Epithelial cell of proximal tubule (primary cell): ENCODE results near the gene FSTL1. TPM values are rescaled to one million over a fixed set of nuclear protein-coding genes. Genes with fewer than 3 reads are reported as not detected.

Source experiments
- DNase-seq: peaks from one replicate; pipeline ENCODE4 v3.0.0-alpha.2; 2011; ENCODE audit warnings: low read depth
- H3K4me3 ChIP-seq: 2 replicates; pipeline ENCODE4 v1.5.1; 2011; ENCODE audit warnings: low read depth, mild to moderate bottlenecking, low read length
- total RNA-seq: library from RNA; depleted of rRNA; stranded (reverse); fragments of >200 nt; gene quantifications from 2 replicates; pipeline ENCODE4 v1.2.3, GENCODE V29; 2015
- TF ChIP-seq, protein P1 (sequence below): conservative IDR thresholded peaks from 2 replicates; pipeline ENCODE4 v1.5.1; 2012; ENCODE audit warnings: low read depth, mild to moderate bottlenecking, low read length

Gene FSTL1
- total RNA-seq, 1 donor from 2014 or later: 235 TPM

DNA sequence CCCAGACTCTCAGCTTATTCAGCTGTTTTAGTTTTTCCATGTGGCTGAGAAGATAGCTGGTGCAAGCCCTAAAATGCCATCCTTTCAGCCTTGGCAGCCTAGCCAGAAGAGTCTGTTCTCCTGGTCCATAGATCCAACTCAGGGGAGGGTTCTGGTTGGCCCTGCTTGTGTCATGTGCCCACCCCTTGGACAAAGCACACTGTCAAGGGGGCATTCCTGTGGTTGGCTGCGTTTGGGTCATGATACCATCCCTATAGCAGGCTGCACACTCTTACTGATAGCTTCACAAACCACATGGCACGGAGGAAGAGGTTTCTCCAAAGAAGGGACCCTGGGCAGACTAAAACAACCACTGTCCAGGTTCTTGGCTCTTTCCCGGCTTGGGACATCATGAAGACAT, 8.4 kb upstream of the FSTL1 start:
- TF ChIP-seq, protein P1, sequence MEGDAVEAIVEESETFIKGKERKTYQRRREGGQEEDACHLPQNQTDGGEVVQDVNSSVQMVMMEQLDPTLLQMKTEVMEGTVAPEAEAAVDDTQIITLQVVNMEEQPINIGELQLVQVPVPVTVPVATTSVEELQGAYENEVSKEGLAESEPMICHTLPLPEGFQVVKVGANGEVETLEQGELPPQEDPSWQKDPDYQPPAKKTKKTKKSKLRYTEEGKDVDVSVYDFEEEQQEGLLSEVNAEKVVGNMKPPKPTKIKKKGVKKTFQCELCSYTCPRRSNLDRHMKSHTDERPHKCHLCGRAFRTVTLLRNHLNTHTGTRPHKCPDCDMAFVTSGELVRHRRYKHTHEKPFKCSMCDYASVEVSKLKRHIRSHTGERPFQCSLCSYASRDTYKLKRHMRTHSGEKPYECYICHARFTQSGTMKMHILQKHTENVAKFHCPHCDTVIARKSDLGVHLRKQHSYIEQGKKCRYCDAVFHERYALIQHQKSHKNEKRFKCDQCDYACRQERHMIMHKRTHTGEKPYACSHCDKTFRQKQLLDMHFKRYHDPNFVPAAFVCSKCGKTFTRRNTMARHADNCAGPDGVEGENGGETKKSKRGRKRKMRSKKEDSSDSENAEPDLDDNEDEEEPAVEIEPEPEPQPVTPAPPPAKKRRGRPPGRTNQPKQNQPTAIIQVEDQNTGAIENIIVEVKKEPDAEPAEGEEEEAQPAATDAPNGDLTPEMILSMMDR: no peak
- no peak for DNase-seq
- no peak overlapping the region for H3K4me3 ChIP-seq

DNA sequence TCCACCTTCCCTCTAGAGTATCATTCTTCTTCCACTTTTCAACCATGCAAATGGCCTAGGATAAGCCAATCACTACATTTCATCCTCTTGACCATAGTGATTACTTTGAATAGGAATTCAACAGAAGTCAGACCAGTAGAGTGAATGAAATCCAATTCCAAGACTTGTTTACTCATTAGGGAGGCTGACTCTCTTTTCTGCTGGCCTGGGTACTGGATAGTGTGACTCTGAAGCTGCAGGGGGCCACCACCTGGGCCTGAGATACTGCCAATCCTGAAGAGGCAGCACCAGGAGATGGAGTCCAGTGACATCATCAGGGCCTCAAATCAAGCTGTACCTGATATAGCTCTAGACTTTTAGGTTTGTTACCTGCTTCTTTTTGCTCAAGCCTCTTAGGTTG, 7.0 kb upstream of the FSTL1 start:
- no peak for DNase-seq
- TF ChIP-seq, protein P1: no peak
- H3K4me3 ChIP-seq: no peak overlapping the region

DNA sequence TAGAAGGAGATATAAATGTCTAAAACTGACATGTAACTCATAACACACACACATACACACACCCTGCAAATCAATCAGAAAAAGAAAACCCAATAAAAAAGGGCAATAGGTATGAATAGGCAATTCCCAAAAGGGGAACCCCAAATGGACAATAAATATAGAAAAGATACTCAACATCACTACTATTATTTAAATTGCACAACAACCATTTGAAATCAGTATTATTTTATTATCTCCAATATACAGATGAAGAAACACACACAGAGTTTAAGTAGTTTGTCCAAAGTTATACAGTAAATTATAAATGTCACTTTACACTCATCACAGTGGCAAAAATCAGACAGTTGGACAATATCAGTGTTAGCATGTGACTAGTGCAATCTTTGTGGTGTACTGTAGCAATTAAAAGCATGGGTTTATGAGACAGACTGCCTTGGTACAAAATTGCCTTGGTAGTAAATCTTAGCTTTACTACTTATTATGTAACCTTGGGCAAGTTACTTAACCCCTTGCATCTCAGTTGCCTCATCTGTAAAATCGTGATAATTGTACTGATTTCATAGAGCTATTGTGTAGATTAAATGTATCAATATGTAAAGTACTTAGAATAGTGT, 3.4 kb upstream of the FSTL1 start:
- TF ChIP-seq, protein P1: no peak
- H3K4me3 ChIP-seq: no peak overlapping the region
- no peak for DNase-seq

DNA sequence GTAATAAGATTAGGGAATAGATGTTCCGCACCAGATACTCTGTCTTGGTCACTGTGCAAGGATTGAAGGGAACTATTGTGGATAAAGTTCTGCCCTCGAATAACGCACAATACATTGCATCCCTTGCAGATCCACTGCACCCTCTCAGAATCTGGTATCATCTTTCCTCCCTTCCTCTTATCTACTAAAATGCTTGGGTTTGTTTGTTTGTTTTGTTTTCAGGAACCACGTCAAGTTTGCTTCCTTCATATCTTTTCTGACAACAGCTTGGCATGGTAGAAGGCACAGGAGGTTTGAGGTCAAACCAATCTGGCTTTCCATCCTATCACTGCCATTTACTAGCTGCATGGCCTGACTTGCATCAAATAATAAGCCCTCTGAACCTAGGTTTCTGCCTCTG, 2.0 kb upstream of the FSTL1 start:
- no peak for DNase-seq
- no peak overlapping the region for H3K4me3 ChIP-seq
- TF ChIP-seq, protein P1: no peak

DNA sequence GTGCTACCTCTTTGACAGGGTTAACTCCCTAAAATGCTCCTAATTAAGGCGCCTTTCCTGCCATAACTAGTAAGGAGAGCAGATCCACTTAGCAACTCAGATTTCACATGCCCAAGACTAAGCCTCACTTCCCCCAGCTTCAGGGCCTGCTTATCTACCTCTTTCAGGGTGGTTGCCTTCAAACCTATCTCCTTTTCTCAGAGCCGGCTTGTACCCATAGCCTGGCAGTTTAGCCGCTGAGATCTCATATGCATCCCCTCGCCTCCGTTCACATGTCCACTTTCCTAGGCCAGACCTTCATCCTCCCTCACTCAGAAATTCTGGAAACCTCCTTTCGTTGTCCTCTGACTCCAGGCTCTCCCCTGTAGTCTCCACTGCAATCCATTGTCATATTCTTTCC, 1.0 kb upstream of the FSTL1 start:
- DNase-seq: no peak
- TF ChIP-seq, protein P1: no peak

DNA sequence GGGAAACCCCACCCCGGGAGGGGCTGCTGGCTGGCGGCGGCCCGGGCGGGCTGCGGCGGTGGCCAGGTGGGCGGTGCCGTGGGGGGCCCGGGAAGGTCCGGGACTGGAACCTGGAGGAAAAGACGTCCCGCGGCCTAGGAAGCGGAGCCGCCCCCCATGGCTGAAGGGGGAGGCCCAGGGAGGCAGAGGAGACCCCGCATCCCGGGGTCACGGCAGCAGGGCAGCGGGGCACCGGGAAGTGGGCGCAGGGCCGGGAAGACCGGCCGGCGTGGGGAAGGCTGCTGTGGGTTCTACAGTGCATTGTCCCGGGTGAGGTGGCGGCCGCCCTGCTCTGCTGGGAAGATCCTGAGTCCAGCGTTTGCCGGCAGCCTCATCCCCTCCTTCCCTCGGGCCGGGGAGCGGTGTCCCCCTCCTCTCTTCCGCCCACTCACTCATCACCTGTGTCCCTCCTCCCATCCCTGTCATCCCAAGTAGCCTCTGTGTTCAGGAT, 525 bp upstream of the FSTL1 start:
- peak overlapping the region; percentile 72 for H3K4me3 ChIP-seq
- DNase-seq: no peak
- TF ChIP-seq, protein P1: no peak

More for the DNA sequence above, 1.0 kb upstream of the FSTL1 start:
- no peak overlapping the region for H3K4me3 ChIP-seq
